Articular chondrocyte of knee joint (primary cell): Measurements from ENCODE around the gene FIBIN. TPM values are rescaled to one million over a fixed set of nuclear protein-coding genes. Genes with fewer than 3 reads are reported as not detected.

Experiments
- total RNA-seq: library from RNA; depleted of rRNA; stranded (reverse); fragments of >200 nt; gene quantifications from 2 replicates; pipeline ENCODE4 v1.2.3, GENCODE V29; 2012

Gene FIBIN
- 6.0 and 14.3 TPM in 2 replicates for total RNA-seq

DNA sequence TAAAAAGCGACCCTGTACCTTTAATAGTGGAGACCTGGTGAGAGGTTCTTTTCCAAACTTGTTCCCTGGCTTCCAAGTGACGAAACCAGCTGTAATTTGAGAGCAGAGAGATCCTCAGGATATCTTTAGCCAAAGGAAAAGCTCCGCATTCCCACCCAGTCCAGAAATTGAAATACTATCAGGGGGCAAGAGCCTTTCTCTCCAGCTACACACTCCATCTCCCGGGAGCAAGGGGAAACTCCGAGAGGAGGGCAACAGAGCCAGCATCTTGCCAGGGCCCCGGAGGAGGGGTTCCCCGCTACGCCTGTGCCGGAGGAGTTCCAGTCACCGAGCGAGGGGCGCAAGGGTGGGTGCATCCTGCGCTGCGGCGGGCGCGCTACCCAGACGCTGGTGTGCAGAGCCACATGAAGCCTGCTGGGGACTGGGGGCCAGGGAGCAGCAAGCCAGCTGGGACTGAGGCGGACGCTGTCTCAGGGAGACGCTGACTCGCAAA is at the start of gene FIBIN:
FIBIN (plus strand) TSS at position 148 of the 493 bp plus-strand sequence. CDS start 415 bp downstream, outside the sequence.

DNA sequence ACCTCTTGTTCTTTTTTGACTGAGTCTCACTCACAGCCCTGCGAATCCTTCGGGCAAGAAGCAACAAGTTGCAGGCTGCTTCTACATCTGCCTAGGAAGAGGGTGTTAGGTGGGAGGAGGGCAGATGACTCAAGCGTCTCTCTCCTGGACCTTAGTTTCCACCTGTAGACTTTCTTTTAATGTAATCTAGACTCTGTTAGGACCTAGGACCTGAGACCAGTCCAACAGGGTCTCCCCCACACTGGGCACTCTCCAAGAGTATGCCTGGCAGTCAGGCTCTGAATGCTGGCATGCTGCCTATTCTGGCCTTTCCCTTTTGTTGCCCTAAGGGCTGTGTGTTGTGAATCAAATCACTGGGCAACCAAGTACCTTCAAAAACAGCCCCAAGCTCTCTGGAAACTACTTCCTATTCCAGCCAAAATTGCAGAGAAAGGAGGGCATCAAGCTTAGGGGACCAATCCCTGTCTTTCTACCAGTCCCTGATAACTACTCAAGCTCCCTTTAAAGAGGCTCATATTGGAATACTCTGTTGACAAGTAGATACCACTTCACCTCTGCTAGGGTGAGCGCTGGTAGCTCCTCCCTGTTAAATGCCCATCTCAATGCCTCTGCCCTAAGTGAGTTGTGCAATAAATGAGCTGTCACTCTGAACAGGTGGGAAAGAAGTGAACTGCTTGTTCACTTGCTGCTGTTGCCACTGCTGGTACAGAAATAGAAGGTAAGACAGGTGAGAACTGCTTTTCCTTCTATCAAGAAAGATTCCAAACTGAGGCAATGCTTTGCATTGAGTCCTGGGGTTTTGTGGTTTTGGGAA is 46.6 kb downstream of the FIBIN start, which contains the start of gene BBOX1:
BBOX1 (plus strand) TSS at position 514 of the 814 bp plus-strand sequence. CDS start 14,616 bp downstream, outside the sequence.

Other genes with a start within 250 kb of the FIBIN start
- 0.11 TPM in 1 of 2 replicates, not detected in the other for gene BBOX1, start 46.7 kb downstream of the FIBIN start, total RNA-seq